Osteoblast (primary cell): Measurements from ENCODE around the gene ABCG4. TPM values are rescaled to one million over a fixed set of nuclear protein-coding genes. Genes with fewer than 3 reads are reported as not detected.
"Not testable (repeated sequence)": the region's sequence is repeated elsewhere in the genome, so short reads cannot be mapped to it uniquely, and the experiment has no call there.

Source experiments
- DNase-seq: peaks from one replicate; pipeline ENCODE4 v3.0.0; 2011; ENCODE audit warnings: low spot score, mixed read lengths; ENCODE audit not compliant: insufficient read length; ENCODE audit errors: missing footprints
- H2AFZ ChIP-seq: 2 replicates; pipeline ENCODE4 v1.6.0; 2011; ENCODE audit warnings: mild to moderate bottlenecking, low read length
- H3K27ac ChIP-seq: 2 replicates; pipeline ENCODE4 v1.5.1; 2011; ENCODE audit warnings: mild to moderate bottlenecking, low read depth, low read length, moderate library complexity
- H3K27me3 ChIP-seq: 2 replicates; pipeline ENCODE4 v1.6.0; 2012; ENCODE audit warnings: mild to moderate bottlenecking, control low read depth, inconsistent platforms, low read length, moderate library complexity; ENCODE audit not compliant: insufficient read depth
- H3K36me3 ChIP-seq: 2 replicates; pipeline ENCODE4 v1.5.1; 2011; ENCODE audit warnings: mild to moderate bottlenecking, low read length, control low read depth, moderate library complexity; ENCODE audit not compliant: insufficient read depth
- H3K4me1 ChIP-seq: 2 replicates; pipeline ENCODE4 v1.5.1; 2011; ENCODE audit warnings: mild to moderate bottlenecking, low read length, control low read depth, moderate library complexity; ENCODE audit not compliant: insufficient read depth
- H3K4me2 ChIP-seq: 2 replicates; pipeline ENCODE4 v1.6.0; 2011; ENCODE audit warnings: mild to moderate bottlenecking, low read length; ENCODE audit not compliant: insufficient read depth
- H3K4me3 ChIP-seq: fragments of 200-600 bp; sonication (generic); 3 replicates; pipeline ENCODE4 v1.5.1; 2012; ENCODE audit warnings: mild to moderate bottlenecking, low read length, inconsistent platforms; ENCODE audit not compliant: insufficient read depth
- H3K79me2 ChIP-seq: 2 replicates; pipeline ENCODE4 v1.6.0; 2012; ENCODE audit warnings: mild to moderate bottlenecking, low read length, control low read depth, inconsistent platforms; ENCODE audit not compliant: insufficient read depth
- H3K9me3 ChIP-seq: 2 replicates; pipeline ENCODE4 v1.5.1; 2011; ENCODE audit warnings: low read depth, low read length, control low read depth
- H4K20me1 ChIP-seq: 2 replicates; pipeline ENCODE4 v1.6.0; 2012; ENCODE audit warnings: mild to moderate bottlenecking, low read length, control low read depth; ENCODE audit not compliant: insufficient read depth
- CTCF ChIP-seq: IDR thresholded peaks from 2 replicates; pipeline ENCODE4 v1.5.1; 2011; ENCODE audit warnings: mild to moderate bottlenecking, low read depth, low read length, moderate library complexity; ENCODE audit errors: extremely low read depth
- total RNA-seq: library from RNA; depleted of rRNA; stranded (reverse); fragments of >200 nt; gene quantifications from 2 replicates; pipeline ENCODE4 v1.2.3, GENCODE V29; 2012

ABCG4 gene
- total RNA-seq, 1 donor = not detected

GRCh38 chr11:119189393-119189792 lies 40.5 kb downstream of the ABCG4 start:
- H3K36me3 ChIP-seq = no peaks in the 10 kb centered on the region
- no peaks in the 10 kb centered on the region for H3K4me1 ChIP-seq
- no peaks in the 10 kb centered on the region for H4K20me1 ChIP-seq
- H3K4me3 ChIP-seq = no peak overlapping the region
- H3K27me3 ChIP-seq = peaks cover 17% of the 10 kb centered on the region
- no peak for TF ChIP-seq CTCF
- no peaks in the 10 kb centered on the region for H3K9me3 ChIP-seq
- peak; percentile 51 for DNase-seq
- no peaks in the 10 kb centered on the region for H3K79me2 ChIP-seq
- H3K4me2 ChIP-seq = no peak overlapping the region
- H2AFZ ChIP-seq = no peak overlapping the region
- no peak overlapping the region for H3K27ac ChIP-seq

GRCh38 chr11:119190531-119190930 lies 41.7 kb downstream of the ABCG4 start:
- H3K9me3 ChIP-seq = no peaks in the 10 kb centered on the region
- no peak overlapping the region for H3K27ac ChIP-seq
- TF ChIP-seq CTCF = no peak
- H3K4me3 ChIP-seq = no peak overlapping the region
- H3K27me3 ChIP-seq = peaks cover 16% of the 10 kb centered on the region
- H3K4me1 ChIP-seq = no peaks in the 10 kb centered on the region
- H3K36me3 ChIP-seq = no peaks in the 10 kb centered on the region
- no peaks in the 10 kb centered on the region for H3K79me2 ChIP-seq
- no peak for DNase-seq
- no peaks in the 10 kb centered on the region for H4K20me1 ChIP-seq
- H3K4me2 ChIP-seq = no peak overlapping the region
- H2AFZ ChIP-seq = no peak overlapping the region

- H3K9me3 ChIP-seq, H3K27me3 ChIP-seq, H3K4me3 ChIP-seq, H3K27ac ChIP-seq, H3K4me2 ChIP-seq, H4K20me1 ChIP-seq, DNase-seq, H2AFZ ChIP-seq, H3K79me2 ChIP-seq, H3K4me1 ChIP-seq, H3K36me3 ChIP-seq: not testable (repeated sequence)
Observed at GRCh38 chr11:119191265-119191664, 42.4 kb downstream of the ABCG4 start.

- Histone ChIP-seq H3K4me2 (no peak overlapping the region), H4K20me1 (no peaks in the 10 kb centered on the region), H3K79me2 (no peaks in the 10 kb centered on the region), H3K27me3 (peaks cover 5% of the 10 kb centered on the region), H3K27ac (no peak overlapping the region), H3K36me3 (no peaks in the 10 kb centered on the region), H3K9me3 (no peaks in the 10 kb centered on the region), H3K4me1 (no peaks in the 10 kb centered on the region), H3K4me3 (no peak overlapping the region), H2AFZ (no peak overlapping the region)
- TF ChIP-seq CTCF = no peak
- no peak for DNase-seq
Observed at GRCh38 chr11:119192111-119192510, 43.3 kb downstream of the ABCG4 start.
